Transverse colon (tissue), 4 donors: ENCODE data around the gene IGFBP6.

Experiments
- EP300 ChIP-seq: sonication (generic); formaldehyde crosslinking; IDR thresholded peaks from one replicate; pipeline ENCODE4 v1.6.1; 2017; ENCODE audit warnings: antibody characterized with exemption, low read depth
- POLR2A ChIP-seq: fragments of 450-650 bp; IDR thresholded peaks from one replicate; pipeline ENCODE4 v1.6.1; 2016; ENCODE audit warnings: antibody characterized with exemption, mild to moderate bottlenecking, moderate library complexity
- POLR2AphosphoS5 ChIP-seq, 3 donors: sonication (generic); formaldehyde crosslinking; IDR thresholded peaks; one replicate each; pipeline ENCODE4 v1.6.1; 2016; ENCODE audit warnings: antibody characterized with exemption in 3 of 3
- TF ChIP-seq, protein P1 (sequence below), 5 experiments: fragments of 200-600 bp in 3 of 5; fragments of 450-650 bp in 2 of 5; sonication (generic) in 3 of 5; IDR thresholded peaks; 1 replicate in 2 of 5; 2 replicates in 3 of 5; pipeline ENCODE4 v1.5.1; 2016 to 2017; ENCODE audit warnings: antibody characterized with exemption in 5 of 5, inconsistent platforms in 3 of 5, mild to moderate bottlenecking in 2 of 5, moderate library complexity in 1 of 5

DNA sequence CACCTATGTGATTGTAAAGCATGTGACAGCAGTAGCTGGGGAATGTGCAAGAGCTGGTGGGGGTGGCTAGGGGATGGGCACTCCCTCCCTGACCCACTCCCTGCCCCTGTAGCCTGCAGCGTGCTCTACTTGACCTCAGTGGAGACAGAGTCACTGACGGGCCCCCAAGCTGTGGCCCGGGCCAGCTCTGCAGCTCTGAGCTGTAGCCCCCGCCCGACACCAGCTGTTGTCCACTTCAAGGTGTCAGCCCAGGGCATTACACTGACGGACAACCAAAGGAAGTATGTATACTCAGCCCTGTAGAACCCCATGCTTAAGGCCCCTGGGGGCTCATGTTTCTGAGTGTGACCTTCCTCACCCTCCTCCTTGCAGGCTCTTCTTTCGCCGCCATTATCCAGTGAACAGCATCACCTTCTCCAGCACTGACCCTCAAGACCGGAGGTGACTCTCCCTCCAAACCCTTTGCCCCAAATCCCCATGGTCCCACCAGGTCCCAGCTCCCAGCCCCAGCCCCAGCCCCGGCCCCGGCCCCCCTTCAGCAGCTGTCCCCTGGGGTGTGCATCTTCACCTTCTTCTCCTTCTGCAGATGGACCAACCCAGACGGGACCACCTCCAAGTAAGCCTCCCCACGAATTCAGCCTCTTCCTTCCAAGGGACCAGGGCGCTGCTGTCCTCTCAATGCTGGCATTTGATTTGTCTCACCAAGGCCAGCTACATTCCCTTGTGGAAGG, 34.3 kb upstream of the IGFBP6 start:
- TF ChIP-seq, protein P1, sequence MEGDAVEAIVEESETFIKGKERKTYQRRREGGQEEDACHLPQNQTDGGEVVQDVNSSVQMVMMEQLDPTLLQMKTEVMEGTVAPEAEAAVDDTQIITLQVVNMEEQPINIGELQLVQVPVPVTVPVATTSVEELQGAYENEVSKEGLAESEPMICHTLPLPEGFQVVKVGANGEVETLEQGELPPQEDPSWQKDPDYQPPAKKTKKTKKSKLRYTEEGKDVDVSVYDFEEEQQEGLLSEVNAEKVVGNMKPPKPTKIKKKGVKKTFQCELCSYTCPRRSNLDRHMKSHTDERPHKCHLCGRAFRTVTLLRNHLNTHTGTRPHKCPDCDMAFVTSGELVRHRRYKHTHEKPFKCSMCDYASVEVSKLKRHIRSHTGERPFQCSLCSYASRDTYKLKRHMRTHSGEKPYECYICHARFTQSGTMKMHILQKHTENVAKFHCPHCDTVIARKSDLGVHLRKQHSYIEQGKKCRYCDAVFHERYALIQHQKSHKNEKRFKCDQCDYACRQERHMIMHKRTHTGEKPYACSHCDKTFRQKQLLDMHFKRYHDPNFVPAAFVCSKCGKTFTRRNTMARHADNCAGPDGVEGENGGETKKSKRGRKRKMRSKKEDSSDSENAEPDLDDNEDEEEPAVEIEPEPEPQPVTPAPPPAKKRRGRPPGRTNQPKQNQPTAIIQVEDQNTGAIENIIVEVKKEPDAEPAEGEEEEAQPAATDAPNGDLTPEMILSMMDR (IDR thresholded peaks at IDR 0.05): no peak
- TF ChIP-seq POLR2AphosphoS5 (IDR thresholded peaks at IDR 0.05) (no peak), EP300 (no peak), POLR2A (no peak)
